K562 (cell line): ENCODE results near the gene NCAPG2.

Experiments
- ARID2 ChIP-seq: fragments of 450-650 bp; IDR thresholded peaks from 2 replicates; pipeline ENCODE4 v1.6.1; 2017; ENCODE audit warnings: antibody characterized with exemption, mild to moderate bottlenecking
- BRD9 ChIP-seq: fragments of 450-650 bp; IDR thresholded peaks from 2 replicates; pipeline ENCODE4 v1.6.1; 2018; ENCODE audit warnings: low read depth; ENCODE audit not compliant: partially characterized antibody
- BRF1 ChIP-seq: IDR thresholded peaks from 3 replicates; pipeline ENCODE4 v1.6.1; 2011; ENCODE audit warnings: borderline replicate concordance, mild to moderate bottlenecking; ENCODE audit not compliant: insufficient read length; ENCODE audit errors: extremely low read depth
- CHD2 ChIP-seq: IDR thresholded peaks from 2 replicates; pipeline ENCODE4 v1.6.1; 2011; ENCODE audit warnings: low read depth, low read length
- FOXA1 ChIP-seq: fragments of 450-650 bp; IDR thresholded peaks from 2 replicates; pipeline ENCODE4 v1.6.1; 2016; ENCODE audit warnings: mild to moderate bottlenecking, borderline replicate concordance
- HNRNPUL1 ChIP-seq: fragments of 200-400 bp; formaldehyde crosslinking; IDR thresholded peaks from 2 replicates; pipeline ENCODE4 v1.6.1; 2017; ENCODE audit warnings: low read length
- MCM7 ChIP-seq, 2 experiments: fragments of 450-650 bp; IDR thresholded peaks; 2 replicates each; pipeline ENCODE4 v1.6.1; 2016 to 2018
- SP2 ChIP-seq: IDR thresholded peaks from 2 replicates; pipeline ENCODE4 v1.6.1; 2011; ENCODE audit warnings: mild to moderate bottlenecking, low read depth, low read length, moderate library complexity; ENCODE audit not compliant: poor library complexity, severe bottlenecking; ENCODE audit errors: extremely low read depth
- TCF7L2 ChIP-seq: fragments of 150-350 bp; IDR thresholded peaks from 2 replicates; pipeline ENCODE4 v1.6.1; 2016; ENCODE audit warnings: low read depth, mild to moderate bottlenecking, low read length, moderate library complexity
- ZNF644 ChIP-seq: fragments of 200-800 bp; sonication (Bioruptor generic); IDR thresholded peaks from 2 replicates; pipeline ENCODE4 v1.6.1; 2016; ENCODE audit warnings: low read depth, missing genetic modification characterization, missing compliant biosample characterization
- ZNF668 ChIP-seq: fragments of 250-450 bp; sonication (Bioruptor Pico); IDR thresholded peaks from 2 replicates; pipeline ENCODE4 v1.8.0; 2022; ENCODE audit warnings: mild to moderate bottlenecking, inconsistent platforms
- TF ChIP-seq, protein P1 (sequence below): sonication (generic); formaldehyde crosslinking; IDR thresholded peaks from 2 replicates; pipeline ENCODE4 v1.8.1; 2022; ENCODE audit warnings: missing genetic modification reagents
- TF ChIP-seq, protein P2 (sequence below), 3 experiments: IDR thresholded peaks in 2 of 3; conservative IDR thresholded peaks in 1 of 3; 2 replicates each; pipeline ENCODE4 v1.5.1; 2011 to 2012; ENCODE audit warnings: low read length in 3 of 3, mild to moderate bottlenecking in 3 of 3, control low read depth in 2 of 3, improper control_type of control experiment in 1 of 3, inconsistent platforms in 1 of 3, low read depth in 1 of 3, mixed read lengths in 1 of 3, moderate library complexity in 1 of 3; ENCODE audit not compliant: insufficient read depth in 2 of 3
- TF ChIP-seq, protein P3 (sequence below): fragments of 150-350 bp; conservative IDR thresholded peaks from 2 replicates; pipeline ENCODE4 v1.6.1; 2014; ENCODE audit warnings: low read length

DNA sequence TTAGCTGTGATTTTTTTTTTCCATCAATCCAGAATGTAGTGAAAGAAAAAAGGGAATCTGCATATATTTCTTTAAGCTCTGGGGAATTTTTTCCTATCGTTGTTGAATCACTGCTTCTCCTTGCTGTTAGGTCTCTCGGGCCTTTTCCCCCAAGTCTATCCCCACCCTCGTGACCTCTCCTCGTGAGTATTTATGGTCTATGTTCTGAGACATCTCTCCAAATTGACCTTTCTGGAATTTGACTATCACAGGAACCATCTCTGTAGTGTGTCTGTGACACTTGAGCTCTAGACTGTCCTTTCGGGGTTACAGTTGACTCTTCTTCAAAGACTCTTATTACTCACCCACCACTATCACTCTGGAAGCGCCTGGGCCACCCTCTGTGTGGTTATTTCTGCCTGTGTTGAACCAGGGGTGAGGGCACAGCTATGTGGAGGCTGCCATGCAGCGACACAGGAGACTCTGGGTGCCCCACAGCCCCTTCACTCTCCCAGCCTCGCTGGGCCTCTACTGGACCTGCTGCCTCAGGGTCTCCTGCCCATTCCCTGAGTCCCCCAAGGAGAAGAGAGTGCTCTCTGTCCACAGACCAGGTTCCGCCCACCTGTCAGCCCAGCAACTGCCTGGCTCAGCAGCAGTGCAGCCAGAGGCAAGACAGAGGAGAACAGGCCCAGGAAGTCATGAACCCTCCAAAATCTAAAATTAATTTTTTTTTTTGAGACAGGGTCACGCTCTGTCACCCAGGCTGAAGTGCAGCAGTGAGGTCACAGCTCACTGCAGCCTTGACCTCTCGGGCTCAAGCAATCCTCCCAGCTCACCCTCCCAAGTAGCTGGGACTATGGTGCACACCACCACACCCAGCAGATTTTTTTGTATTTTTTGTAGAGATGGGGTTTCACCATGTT, 71.3 kb downstream of the NCAPG2 start:
- TF ChIP-seq, protein P1, sequence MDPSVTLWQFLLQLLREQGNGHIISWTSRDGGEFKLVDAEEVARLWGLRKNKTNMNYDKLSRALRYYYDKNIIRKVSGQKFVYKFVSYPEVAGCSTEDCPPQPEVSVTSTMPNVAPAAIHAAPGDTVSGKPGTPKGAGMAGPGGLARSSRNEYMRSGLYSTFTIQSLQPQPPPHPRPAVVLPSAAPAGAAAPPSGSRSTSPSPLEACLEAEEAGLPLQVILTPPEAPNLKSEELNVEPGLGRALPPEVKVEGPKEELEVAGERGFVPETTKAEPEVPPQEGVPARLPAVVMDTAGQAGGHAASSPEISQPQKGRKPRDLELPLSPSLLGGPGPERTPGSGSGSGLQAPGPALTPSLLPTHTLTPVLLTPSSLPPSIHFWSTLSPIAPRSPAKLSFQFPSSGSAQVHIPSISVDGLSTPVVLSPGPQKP = no peak
- TF ChIP-seq BRD9 (no peak), HNRNPUL1 (no peak), ZNF668 (no peak), MCM7 (IDR thresholded peaks at IDR 0.05) (no peak), BRF1 (no peak), TCF7L2 (no peak), FOXA1 (no peak), CHD2 (no peak), ARID2 (no peak), SP2 (no peak), ZNF644 (tag) (no peak)
- TF ChIP-seq, protein P2, sequence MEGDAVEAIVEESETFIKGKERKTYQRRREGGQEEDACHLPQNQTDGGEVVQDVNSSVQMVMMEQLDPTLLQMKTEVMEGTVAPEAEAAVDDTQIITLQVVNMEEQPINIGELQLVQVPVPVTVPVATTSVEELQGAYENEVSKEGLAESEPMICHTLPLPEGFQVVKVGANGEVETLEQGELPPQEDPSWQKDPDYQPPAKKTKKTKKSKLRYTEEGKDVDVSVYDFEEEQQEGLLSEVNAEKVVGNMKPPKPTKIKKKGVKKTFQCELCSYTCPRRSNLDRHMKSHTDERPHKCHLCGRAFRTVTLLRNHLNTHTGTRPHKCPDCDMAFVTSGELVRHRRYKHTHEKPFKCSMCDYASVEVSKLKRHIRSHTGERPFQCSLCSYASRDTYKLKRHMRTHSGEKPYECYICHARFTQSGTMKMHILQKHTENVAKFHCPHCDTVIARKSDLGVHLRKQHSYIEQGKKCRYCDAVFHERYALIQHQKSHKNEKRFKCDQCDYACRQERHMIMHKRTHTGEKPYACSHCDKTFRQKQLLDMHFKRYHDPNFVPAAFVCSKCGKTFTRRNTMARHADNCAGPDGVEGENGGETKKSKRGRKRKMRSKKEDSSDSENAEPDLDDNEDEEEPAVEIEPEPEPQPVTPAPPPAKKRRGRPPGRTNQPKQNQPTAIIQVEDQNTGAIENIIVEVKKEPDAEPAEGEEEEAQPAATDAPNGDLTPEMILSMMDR (IDR thresholded peaks at IDR 0.05 in 2 of 3, conservative IDR thresholded peaks at IDR 0.05 in 1 of 3; ENCODE audit: insufficient read depth in 2 of 3, low read depth in 1 of 3, low read length in 3 of 3) = no peak
- TF ChIP-seq, protein P3, sequence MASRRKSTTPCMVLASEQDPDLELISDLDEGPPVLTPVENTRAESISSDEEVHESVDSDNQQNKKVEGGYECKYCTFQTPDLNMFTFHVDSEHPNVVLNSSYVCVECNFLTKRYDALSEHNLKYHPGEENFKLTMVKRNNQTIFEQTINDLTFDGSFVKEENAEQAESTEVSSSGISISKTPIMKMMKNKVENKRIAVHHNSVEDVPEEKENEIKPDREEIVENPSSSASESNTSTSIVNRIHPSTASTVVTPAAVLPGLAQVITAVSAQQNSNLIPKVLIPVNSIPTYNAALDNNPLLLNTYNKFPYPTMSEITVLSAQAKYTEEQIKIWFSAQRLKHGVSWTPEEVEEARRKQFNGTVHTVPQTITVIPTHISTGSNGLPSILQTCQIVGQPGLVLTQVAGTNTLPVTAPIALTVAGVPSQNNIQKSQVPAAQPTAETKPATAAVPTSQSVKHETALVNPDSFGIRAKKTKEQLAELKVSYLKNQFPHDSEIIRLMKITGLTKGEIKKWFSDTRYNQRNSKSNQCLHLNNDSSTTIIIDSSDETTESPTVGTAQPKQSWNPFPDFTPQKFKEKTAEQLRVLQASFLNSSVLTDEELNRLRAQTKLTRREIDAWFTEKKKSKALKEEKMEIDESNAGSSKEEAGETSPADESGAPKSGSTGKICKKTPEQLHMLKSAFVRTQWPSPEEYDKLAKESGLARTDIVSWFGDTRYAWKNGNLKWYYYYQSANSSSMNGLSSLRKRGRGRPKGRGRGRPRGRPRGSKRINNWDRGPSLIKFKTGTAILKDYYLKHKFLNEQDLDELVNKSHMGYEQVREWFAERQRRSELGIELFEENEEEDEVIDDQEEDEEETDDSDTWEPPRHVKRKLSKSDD = no peak
